NB4 (cell line): ENCODE results near the gene TAF1B.

Source experiments
- DNase-seq: peaks from one replicate; pipeline ENCODE4 v3.0.0; 2010; ENCODE audit warnings: low read depth
- H3K4me3 ChIP-seq: one replicate; pipeline ENCODE4 v1.5.1; 2011; ENCODE audit warnings: mild to moderate bottlenecking, low read depth, low read length, moderate library complexity
- CTCF ChIP-seq: IDR thresholded peaks from one replicate; pipeline ENCODE4 v1.5.1; 2012; ENCODE audit warnings: low read depth, low read length
- MAX ChIP-seq: IDR thresholded peaks from 2 replicates; pipeline ENCODE4 v1.6.1; 2011; ENCODE audit warnings: low read depth, low read length
- MYC ChIP-seq: IDR thresholded peaks from 2 replicates; pipeline ENCODE4 v1.6.1; 2011; ENCODE audit warnings: low read depth, low read length
- POLR2A ChIP-seq: IDR thresholded peaks from 2 replicates; pipeline ENCODE4 v1.6.1; 2011; ENCODE audit warnings: mild to moderate bottlenecking; ENCODE audit not compliant: insufficient read length; ENCODE audit errors: extremely low read depth

TAF1B gene

GRCh38 chr2:9965119-9965822, 122.0 kb downstream of the TAF1B start:
- no peak overlapping the region for H3K4me3 ChIP-seq
- no peak for DNase-seq
- TF ChIP-seq MYC (no peak), POLR2A (no peak), MAX (no peak), CTCF (no peak)

GRCh38 chr2:9966491-9967022, 123.3 kb downstream of the TAF1B start:
- H3K4me3 ChIP-seq, result no peak overlapping the region
- no peak for DNase-seq
- TF ChIP-seq CTCF (no peak), MYC (no peak)

GRCh38 chr2:9967053-9967775, 123.9 kb downstream of the TAF1B start:
- TF ChIP-seq MAX, result no peak
- no peak for TF ChIP-seq POLR2A
- no peak for TF ChIP-seq CTCF
- TF ChIP-seq MYC, result no peak
- no peak overlapping the region for H3K4me3 ChIP-seq
- DNase-seq, result peak; percentile 47

GRCh38 chr2:9968553-9969497, 125.6 kb downstream of the TAF1B start:
- TF ChIP-seq MAX, result no peak
- no peak for TF ChIP-seq CTCF
- TF ChIP-seq POLR2A, result no peak
- no peak for TF ChIP-seq MYC
- DNase-seq, result no peak
- H3K4me3 ChIP-seq, result no peak overlapping the region

- H3K4me3 ChIP-seq, result no peak overlapping the region
- no peak for DNase-seq
- no peak for TF ChIP-seq CTCF
These were observed 127.1 kb downstream of the TAF1B start for GRCh38 chr2:9970200-9971044.
